Eye (tissue), 1 donor: ENCODE measurements around the gene ANKRD40CL.

Source experiments
- DNase-seq: peaks from one replicate; pipeline ENCODE4 v3.0.0-alpha.2; 2015

The ANKRD40CL gene

DNA sequence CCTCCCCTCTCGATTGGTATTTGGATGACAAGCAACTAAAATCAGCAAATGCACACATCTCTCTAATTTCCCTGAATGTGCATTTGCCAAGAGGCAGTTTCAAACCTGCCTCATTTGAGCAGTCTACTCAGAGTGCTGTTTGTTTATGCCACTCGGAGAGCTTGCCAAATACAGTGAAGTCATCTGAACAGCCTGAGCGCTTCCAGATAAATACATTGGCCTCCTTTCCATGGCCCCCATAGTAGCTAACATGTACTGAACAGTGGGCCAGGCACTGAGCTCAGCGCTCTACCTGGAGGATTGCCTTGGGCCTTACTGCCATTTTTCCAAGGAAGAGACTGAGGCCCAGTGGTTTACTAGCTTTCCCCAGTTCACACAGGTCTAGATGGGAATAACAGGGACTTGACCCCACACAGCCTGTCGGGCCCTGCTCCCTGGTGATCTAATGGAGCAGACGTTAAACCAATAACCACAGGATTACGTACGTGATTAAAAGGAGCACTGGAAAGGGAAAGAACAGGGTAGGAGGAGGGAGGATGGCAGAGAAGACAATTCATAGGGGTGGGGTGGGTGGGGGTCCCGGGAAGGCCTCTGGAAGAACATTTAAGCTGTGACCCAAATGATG, 18.7 kb upstream of the ANKRD40CL start:
- DNase-seq, result peak; percentile 54

- no peak for DNase-seq
Observed at GRCh38 chr17:50785126-50785525, 17.8 kb upstream of the ANKRD40CL start.

GRCh38 chr17:50783905-50784304, 16.6 kb upstream of the ANKRD40CL start:
- no peak for DNase-seq

DNA sequence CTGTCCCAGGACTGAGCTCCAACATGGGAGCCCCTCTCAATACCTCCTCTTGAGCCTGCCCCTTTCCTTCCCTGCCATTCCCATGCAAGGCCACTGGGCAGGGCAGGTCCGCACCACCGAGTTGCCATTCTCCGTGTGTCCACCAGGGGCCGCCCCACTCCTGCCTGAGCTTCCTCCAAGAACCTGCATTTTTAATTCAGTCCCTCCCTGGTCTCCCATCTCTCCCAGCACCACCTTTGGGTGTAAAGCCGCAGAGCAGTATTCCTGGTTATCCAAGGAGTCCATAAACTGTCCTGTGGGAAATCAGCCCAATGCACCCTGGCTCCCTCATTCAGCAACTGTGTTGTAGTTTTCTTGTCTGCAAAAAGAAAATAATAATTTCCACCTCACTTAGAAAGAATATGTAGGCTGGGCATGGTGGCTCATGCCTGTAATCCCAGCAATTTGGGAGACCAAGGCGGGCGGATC, 15.9 kb upstream of the ANKRD40CL start:
- peak; percentile 96 for DNase-seq

- no peak for DNase-seq
Observed at GRCh38 chr17:50781167-50781566, 13.8 kb upstream of the ANKRD40CL start.

DNA sequence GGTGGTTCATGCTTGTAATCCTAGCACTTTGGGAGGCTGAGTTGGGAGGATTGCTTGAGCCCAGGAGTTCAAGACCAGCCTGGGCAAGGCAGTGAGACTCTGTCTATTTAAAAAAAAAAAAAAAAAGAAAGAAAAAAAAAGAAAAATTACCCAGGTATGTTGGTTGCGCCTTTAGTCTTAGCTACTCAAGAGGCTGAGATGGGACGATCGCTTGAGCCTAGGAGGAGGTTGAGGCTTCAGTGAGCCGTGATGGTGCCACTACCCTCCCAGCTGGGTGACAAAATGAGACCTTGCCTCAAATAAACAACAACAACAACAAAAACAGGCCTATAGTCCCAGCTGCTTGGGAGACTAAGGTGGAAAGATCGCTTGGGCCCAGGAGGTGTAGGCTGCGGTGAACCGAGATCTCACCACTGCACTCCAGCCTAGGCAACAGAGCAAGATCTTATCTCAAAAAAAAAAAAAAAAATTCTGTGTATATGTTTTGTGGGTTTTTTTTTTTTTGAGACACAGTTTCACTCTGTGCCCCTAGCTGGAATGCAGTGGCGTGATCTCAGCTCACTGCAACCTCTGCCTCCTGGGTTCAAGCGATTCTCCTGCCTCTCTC, 12.5 kb upstream of the ANKRD40CL start:
- no peak for DNase-seq

GRCh38 chr17:50778988-50779387, 11.7 kb upstream of the ANKRD40CL start:
- DNase-seq, result no peak

- no peak for DNase-seq
Observed at GRCh38 chr17:50778471-50778870, 11.2 kb upstream of the ANKRD40CL start.

GRCh38 chr17:50775926-50776325, 8.6 kb upstream of the ANKRD40CL start:
- DNase-seq, result no peak

GRCh38 chr17:50774225-50774803, 7.0 kb upstream of the ANKRD40CL start:
- DNase-seq, result no peak

- DNase-seq, result no peak
Observed at GRCh38 chr17:50771991-50772785, 4.9 kb upstream of the ANKRD40CL start.

- DNase-seq, result no peak
Observed at GRCh38 chr17:50770346-50770745, 3.0 kb upstream of the ANKRD40CL start.

GRCh38 chr17:50769884-50770283, 2.6 kb upstream of the ANKRD40CL start:
- no peak for DNase-seq

DNA sequence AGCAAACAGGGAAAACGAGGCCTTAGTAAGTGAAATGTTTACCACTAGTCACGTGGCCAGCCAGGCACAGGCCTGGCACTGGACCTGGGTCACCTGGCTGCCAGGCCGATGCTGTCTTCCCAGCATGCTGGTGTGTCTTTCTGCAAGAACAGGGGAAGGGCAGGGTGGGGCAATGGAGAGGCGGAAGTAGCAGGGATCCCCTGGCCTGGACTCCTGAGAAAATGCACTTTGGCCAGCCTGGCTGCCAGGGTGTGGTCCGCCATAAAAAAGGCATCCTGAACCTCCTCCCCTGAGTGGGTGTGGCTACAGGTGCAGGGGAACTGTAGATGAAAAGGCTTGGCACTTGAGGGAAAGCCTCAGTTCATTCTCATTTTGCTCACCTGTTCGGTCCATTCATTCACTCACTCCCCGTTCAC, 1.0 kb upstream of the ANKRD40CL start:
- DNase-seq, result no peak

DNA sequence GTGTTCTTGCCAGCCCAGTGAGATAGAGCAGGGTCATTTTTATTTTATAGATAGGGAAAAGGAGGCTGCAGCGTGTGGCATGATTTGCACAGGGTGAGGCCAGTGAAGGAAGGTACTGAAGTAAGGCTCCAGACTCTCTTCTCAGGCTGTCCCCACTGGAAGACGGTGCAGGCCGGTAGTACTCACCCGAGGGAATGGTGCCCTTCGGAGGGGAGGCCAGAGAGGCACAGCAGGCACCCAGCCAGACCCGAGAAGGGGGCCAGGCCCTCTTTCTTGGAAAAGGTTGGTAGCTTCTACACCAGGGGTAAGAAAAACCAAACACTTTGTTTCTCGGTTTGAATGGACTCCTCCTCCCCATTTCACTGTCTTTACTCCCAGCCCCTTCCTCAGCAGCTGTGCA, 288 bp downstream of the ANKRD40CL start:
- no peak for DNase-seq

DNA sequence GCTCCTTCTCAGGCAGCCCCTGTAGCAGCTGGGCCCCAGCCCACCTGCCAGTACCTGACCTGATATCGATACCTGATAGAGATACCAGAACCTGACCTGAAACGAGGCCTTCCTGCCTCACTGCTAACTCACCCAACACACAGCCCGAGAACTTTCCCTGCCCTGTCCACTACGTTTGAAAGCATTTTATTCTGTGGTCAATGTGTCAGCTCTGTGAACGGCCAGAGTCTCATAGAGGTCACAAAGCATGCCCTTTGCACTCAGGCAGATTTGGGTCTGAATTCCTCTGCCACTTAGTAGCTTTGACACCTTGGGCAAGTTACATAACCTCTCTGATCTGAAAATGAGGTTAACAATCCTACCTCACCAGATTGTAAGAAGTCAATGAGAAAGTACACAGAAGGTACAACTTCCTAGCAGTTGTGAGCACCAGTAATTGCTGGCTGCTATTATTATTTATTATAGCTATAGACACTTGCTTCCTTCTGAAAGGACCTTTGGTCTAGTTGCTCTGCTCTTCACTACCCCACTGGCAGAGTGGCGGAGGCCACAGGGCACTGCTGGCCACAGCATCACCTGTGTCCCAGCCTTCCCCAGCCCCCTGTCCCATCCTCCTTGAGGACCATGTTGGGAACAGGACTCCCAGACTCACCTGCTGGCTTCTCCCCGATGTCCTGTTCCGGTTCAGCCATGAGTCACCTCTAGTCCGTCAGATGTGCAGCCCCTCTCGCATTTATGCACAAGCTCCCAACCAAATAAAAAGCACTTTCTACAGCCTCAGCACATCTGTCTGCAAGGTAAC, 895 bp downstream of the ANKRD40CL start:
- no peak for DNase-seq

GRCh38 chr17:50765454-50766221, 1.7 kb downstream of the ANKRD40CL start:
- DNase-seq, result no peak

GRCh38 chr17:50764734-50765149, 2.6 kb downstream of the ANKRD40CL start:
- DNase-seq, result peak; percentile 60

DNA sequence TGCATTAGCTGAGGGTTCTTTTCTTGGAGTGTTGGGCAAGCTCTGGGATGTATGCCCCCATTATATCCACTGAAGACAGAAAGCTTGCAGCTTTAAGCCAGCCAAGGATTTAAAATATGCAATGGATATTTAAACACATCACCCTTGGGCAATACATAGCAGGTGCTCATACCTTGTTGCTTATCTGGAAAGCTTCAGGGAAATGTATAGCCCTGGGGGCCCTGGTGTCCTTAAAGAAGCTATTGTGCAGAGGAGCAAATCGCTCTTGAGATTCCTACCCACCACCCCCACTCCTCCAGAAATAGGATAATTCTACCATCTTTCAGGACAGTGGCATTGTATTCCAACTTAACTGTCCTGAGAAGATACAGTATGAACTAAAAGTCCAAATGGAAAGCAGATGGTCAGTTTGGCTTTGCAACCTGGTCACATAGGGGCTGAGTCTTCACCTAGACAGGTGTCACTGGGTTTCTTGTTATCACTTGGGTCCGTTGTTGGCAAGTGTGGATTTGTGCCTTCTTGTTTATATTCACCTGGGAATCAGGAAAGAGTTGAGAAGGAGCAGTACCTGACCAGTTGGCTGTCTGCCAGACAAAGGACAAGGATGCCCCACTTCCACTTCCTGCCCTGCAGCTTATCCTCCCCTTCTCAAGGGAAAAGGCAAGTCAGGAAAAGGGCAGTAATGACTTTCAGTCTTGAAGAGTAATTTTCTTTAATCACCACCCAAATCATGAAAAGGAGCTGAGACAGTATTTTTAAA, 3.4 kb downstream of the ANKRD40CL start:
- peak; percentile 54 for DNase-seq

GRCh38 chr17:50762177-50762576, 5.1 kb downstream of the ANKRD40CL start:
- DNase-seq, result no peak

DNA sequence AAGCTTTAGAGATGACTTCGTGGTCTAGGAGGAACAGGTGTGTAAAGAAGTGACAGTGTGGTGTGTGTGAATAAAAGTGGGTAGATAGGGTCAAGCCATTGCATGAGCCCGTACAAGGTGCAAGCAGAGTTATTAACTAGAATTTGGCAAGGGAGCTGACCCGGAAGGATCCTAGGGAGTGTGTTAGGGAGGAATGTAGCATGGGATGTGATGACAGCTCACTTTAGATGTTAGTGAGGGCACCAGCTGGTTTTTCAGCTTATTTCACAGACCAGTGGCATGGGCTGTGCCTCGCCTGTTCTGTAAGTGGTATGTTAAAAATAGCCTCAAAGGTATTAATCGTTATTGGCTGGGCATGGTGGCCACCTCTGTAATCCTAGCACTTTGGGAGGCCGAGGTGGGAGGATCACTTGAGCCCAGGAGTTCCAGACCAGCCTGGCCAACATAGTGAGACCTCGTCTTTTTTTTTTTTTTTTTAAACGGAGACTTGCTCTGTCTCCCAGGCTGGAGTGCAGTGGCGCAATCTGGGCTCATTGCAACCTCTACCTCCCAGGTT, 8.3 kb downstream of the ANKRD40CL start:
- peak; percentile 35 for DNase-seq
